Keratinocyte (primary cell): ENCODE results near the gene IFFO2. TPM values are rescaled to one million over a fixed set of nuclear protein-coding genes. Genes with fewer than 3 reads are reported as not detected.

Source experiments
- DNase-seq: peaks from one replicate; pipeline ENCODE4 v3.0.0-alpha.2; 2011; ENCODE audit warnings: low read depth, missing footprints, low spot score
- FAIRE-seq: peaks from 2 replicates; lab custom pipeline; 2011; peaks lifted over from hg19 to GRCh38; lab: Jason Lieb, UNC
- H2AFZ ChIP-seq: 2 replicates; pipeline ENCODE4 v1.6.0; 2012; ENCODE audit warnings: low read length, control low read depth, inconsistent platforms; ENCODE audit not compliant: control insufficient read depth
- H3K27ac ChIP-seq: 2 replicates; pipeline ENCODE4 v1.5.1; 2011; ENCODE audit warnings: low read length; ENCODE audit not compliant: control insufficient read depth, insufficient read depth
- H3K27me3 ChIP-seq: 3 replicates; pipeline ENCODE4 v1.6.0; 2011; ENCODE audit warnings: low read length; ENCODE audit not compliant: control insufficient read depth, insufficient read depth; ENCODE audit errors: extremely low read depth
- H3K36me3 ChIP-seq, 2 experiments: 2 replicates in 1 of 2; 3 replicates in 1 of 2; pipeline ENCODE4 v1.5.1; 2011; ENCODE audit warnings: low read length in 2 of 2, mild to moderate bottlenecking in 1 of 2; ENCODE audit not compliant: control insufficient read depth in 2 of 2, insufficient read depth in 2 of 2; ENCODE audit errors: extremely low read depth in 1 of 2
- H3K4me1 ChIP-seq: 3 replicates; pipeline ENCODE4 v1.5.1; 2011; ENCODE audit warnings: low read length; ENCODE audit not compliant: control insufficient read depth, insufficient read depth; ENCODE audit errors: extremely low read depth
- H3K4me2 ChIP-seq: 3 replicates; pipeline ENCODE4 v1.6.0; 2011; ENCODE audit warnings: low read depth, low read length; ENCODE audit not compliant: control insufficient read depth, insufficient read depth; ENCODE audit errors: extremely low read depth
- H3K4me3 ChIP-seq, 3 experiments: fragments of 200-600 bp in 1 of 3; sonication (generic) in 1 of 3; 2 replicates in 2 of 3; 3 replicates in 1 of 3; pipeline ENCODE4 v1.5.1; 2011 to 2016; ENCODE audit warnings: low read length in 3 of 3, mild to moderate bottlenecking in 3 of 3, control low read depth in 2 of 3, inconsistent platforms in 1 of 3, low read depth in 1 of 3, mixed read lengths in 1 of 3, mixed run types in 1 of 3, moderate library complexity in 1 of 3; ENCODE audit not compliant: control insufficient read depth in 2 of 3, insufficient read depth in 2 of 3; ENCODE audit errors: extremely low read depth in 1 of 3
- H3K79me2 ChIP-seq: 2 replicates; pipeline ENCODE4 v1.6.0; 2012; ENCODE audit warnings: low read length; ENCODE audit not compliant: control insufficient read depth, insufficient read depth
- H3K9ac ChIP-seq: 3 replicates; pipeline ENCODE4 v1.6.0; 2011; ENCODE audit warnings: low read length; ENCODE audit not compliant: control insufficient read depth, insufficient read depth; ENCODE audit errors: extremely low read depth
- H3K9me1 ChIP-seq: 3 replicates; pipeline ENCODE4 v1.6.0; 2011; ENCODE audit warnings: low read length; ENCODE audit not compliant: control insufficient read depth, insufficient read depth; ENCODE audit errors: extremely low read depth
- H3K9me3 ChIP-seq: 2 replicates; pipeline ENCODE4 v1.5.1; 2012; ENCODE audit warnings: low read depth, low read length; ENCODE audit not compliant: control insufficient read depth
- H4K20me1 ChIP-seq: 3 replicates; pipeline ENCODE4 v1.6.0; 2011; ENCODE audit warnings: low read length; ENCODE audit not compliant: control insufficient read depth, insufficient read depth; ENCODE audit errors: extremely low read depth
- EZH2 ChIP-seq: IDR thresholded peaks from one replicate; pipeline ENCODE4 v1.6.1; 2012; ENCODE audit warnings: inconsistent platforms, mild to moderate bottlenecking, low read length, moderate library complexity
- dilution Hi-C: fragments of 300-500 bp; cut with MboI; formaldehyde crosslinking; loops from one replicate; pipeline ENCODE4 v1.7.0; 2020; ENCODE audit warnings: low sequenced_read_pairs; ENCODE audit not compliant: extremely low pct_ligation_motif_present
- polyA plus RNA-seq, 5 experiments: library from polyadenylated mRNA; depleted of rRNA in 3 of 5; stranded (reverse) in 3 of 5; stranded (forward) in 1 of 5; unstranded in 1 of 5; fragments of >200 nt; gene quantifications; 1 replicate in 1 of 5; 2 replicates in 3 of 5; 3 replicates in 1 of 5; pipeline versions ENCODE4 v1.2.1 to v1.2.3, GENCODE V29; 2011 to 2012; ENCODE audit warnings: missing spikeins in 2 of 5, low read depth in 1 of 5, low replicate concordance in 1 of 5
- TF ChIP-seq, protein P1 (sequence below), 3 experiments: IDR thresholded peaks in 1 of 3; conservative IDR thresholded peaks in 1 of 3; optimal IDR thresholded peaks in 1 of 3; 2 replicates in 2 of 3; 3 replicates in 1 of 3; pipeline versions ENCODE3 to v1.5.1; 2011; ENCODE audit warnings: low read length in 3 of 3, mild to moderate bottlenecking in 3 of 3, moderate library complexity in 2 of 3, control low read depth in 1 of 3, inconsistent platforms in 1 of 3; ENCODE audit not compliant: insufficient read depth in 2 of 3; ENCODE audit errors: extremely low read depth in 1 of 3

Gene IFFO2
- polyA plus RNA-seq, 1 donor (not counting 4 experiments of a cell fraction or from before 2014, with no cell fraction given), result 57.9 TPM

DNA sequence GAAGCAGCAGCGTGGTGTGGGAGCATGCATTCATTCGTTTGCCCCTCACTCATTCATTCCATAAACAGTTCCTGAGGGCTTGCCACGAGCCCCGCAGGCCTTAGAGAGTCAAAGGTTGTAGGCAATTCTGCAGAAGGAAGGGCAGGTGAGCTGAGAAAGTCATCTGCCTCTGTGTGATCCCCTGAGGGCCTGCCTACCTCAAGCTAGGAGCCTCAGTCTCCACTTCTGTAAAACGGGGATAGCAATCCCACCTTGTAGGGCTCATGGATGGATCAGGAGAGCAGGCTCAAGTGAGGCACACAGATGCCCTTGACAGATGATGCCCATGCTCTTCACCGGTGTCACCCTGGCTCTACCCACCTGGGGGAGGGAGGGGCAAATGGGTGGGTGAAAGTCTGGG, 27.5 kb downstream of the IFFO2 start:
- DNase-seq (no peak), FAIRE-seq (peak; percentile 48)
- H4K20me1 ChIP-seq, result peaks cover 3% of the 10 kb centered on the region
- peaks cover 85% of the 10 kb centered on the region for H3K4me1 ChIP-seq
- H3K79me2 ChIP-seq, result peaks cover 82% of the 10 kb centered on the region
- TF ChIP-seq EZH2, result no peak
- no peak overlapping the region for H3K4me3 ChIP-seq
- no peak overlapping the region for H2AFZ ChIP-seq
- dilution Hi-C loops, result no loop called here
- peak overlapping the region; percentile 64 for H3K9ac ChIP-seq
- H3K27ac ChIP-seq, result peak overlapping the region; percentile 95
- no peaks in the 10 kb centered on the region for H3K9me3 ChIP-seq
- peak overlapping the region; percentile 49 for H3K4me2 ChIP-seq
- peaks cover 2 to 17% of the 10 kb centered on the region in 2 experiments for H3K36me3 ChIP-seq
- H3K9me1 ChIP-seq, result peaks cover 2% of the 10 kb centered on the region
- no peaks in the 10 kb centered on the region for H3K27me3 ChIP-seq

DNA sequence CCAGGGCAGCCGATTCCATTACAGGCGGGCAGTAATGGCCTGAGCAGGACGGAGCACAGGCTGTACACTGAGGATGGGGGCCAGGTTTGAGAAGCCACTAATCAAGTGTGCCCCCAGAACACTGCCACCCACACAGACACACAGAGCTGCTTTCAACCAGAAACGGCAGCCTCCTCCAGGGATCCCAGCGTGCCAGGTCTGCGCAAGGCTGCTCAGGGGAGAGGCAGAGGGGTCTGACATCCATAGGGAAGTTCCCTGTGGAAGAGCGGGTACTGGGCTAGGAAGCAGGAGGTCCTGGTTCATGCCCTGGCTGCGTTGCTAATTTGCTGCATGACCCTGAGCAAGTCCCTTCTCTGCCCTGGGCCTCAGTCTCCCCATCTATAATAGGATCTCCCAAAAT, 28.1 kb downstream of the IFFO2 start:
- Histone ChIP-seq H3K79me2 (peaks cover 82% of the 10 kb centered on the region), H3K27ac (peak overlapping the region; percentile 95), H3K9ac (peak overlapping the region; percentile 64), H3K27me3 (no peaks in the 10 kb centered on the region), H3K4me2 (peak overlapping the region; percentile 49), H4K20me1 (peaks cover 3% of the 10 kb centered on the region), H3K9me3 (no peaks in the 10 kb centered on the region), H2AFZ (no peak overlapping the region), H3K36me3 (peaks cover 2 to 17% of the 10 kb centered on the region in 2 experiments), H3K4me1 (peaks cover 90% of the 10 kb centered on the region), H3K9me1 (peaks cover 2% of the 10 kb centered on the region), H3K4me3 (no peak overlapping the region)
- TF ChIP-seq EZH2, result no peak
- TF ChIP-seq, protein P1, sequence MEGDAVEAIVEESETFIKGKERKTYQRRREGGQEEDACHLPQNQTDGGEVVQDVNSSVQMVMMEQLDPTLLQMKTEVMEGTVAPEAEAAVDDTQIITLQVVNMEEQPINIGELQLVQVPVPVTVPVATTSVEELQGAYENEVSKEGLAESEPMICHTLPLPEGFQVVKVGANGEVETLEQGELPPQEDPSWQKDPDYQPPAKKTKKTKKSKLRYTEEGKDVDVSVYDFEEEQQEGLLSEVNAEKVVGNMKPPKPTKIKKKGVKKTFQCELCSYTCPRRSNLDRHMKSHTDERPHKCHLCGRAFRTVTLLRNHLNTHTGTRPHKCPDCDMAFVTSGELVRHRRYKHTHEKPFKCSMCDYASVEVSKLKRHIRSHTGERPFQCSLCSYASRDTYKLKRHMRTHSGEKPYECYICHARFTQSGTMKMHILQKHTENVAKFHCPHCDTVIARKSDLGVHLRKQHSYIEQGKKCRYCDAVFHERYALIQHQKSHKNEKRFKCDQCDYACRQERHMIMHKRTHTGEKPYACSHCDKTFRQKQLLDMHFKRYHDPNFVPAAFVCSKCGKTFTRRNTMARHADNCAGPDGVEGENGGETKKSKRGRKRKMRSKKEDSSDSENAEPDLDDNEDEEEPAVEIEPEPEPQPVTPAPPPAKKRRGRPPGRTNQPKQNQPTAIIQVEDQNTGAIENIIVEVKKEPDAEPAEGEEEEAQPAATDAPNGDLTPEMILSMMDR (optimal IDR thresholded peaks at IDR 0.05 in 1 of 3, IDR thresholded peaks at IDR 0.05 in 1 of 3, conservative IDR thresholded peaks at IDR 0.05 in 1 of 3; ENCODE audit: extremely low read depth in 1 of 3, insufficient read depth in 2 of 3, low read length in 3 of 3), result no peak
- no peak for DNase-seq
- FAIRE-seq, result no peak
- dilution Hi-C loops, result no loop called here
